Measurements from ENCODE around the gene GSTA2.
"Not testable (repeated sequence)": the region's sequence is repeated elsewhere in the genome, so short reads cannot be mapped to it uniquely, and the experiment has no call there.

The GSTA2 gene

GRCh38 chr6:52759085-52759484, 4.2 kb downstream of the GSTA2 start:
- DNase-seq = no peak

GRCh38 chr6:52757651-52758338, 5.5 kb downstream of the GSTA2 start:
- not testable (repeated sequence) for DNase-seq

- no peak for DNase-seq
Observed at GRCh38 chr6:52754443-52754842, 8.8 kb downstream of the GSTA2 start.

DNA sequence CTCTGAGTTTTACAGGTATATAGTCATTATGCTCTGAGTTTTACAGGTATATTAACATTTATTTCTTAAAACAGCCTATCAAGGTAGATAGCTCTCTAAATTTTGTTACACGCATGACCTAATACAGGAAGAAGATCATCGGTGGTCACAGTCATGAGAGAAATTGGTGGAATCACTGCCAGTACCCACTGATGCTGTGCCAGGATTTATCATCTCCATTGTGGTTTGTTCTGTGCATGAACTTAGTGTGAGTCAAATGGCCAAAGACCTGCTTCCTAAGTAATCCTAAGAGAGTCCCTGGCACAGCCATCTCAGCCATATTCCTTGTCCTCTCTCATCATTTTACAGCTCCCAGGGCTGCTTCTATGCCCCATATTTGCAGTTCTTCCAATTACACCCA, 10.1 kb downstream of the GSTA2 start:
- DNase-seq = not testable (repeated sequence)

DNA sequence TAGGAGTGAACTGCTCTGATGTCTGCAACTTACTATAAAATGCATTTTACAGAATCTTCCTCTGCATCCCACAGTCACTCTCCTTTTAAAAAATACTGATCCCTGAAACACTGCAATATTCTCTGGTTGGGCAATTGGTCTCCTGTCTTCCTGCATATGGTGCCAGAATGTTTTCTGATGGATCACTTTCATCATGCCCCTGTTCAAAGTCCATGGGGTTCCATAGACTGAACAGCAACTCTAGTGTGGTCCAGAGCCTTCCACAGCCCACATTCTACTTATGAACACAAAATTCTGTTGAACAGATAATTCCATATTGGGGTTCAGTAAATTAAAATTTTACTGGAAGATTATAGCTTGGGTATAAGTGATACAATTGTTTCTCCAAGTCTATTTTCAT, 11.0 kb downstream of the GSTA2 start:
- no peak for DNase-seq

DNA sequence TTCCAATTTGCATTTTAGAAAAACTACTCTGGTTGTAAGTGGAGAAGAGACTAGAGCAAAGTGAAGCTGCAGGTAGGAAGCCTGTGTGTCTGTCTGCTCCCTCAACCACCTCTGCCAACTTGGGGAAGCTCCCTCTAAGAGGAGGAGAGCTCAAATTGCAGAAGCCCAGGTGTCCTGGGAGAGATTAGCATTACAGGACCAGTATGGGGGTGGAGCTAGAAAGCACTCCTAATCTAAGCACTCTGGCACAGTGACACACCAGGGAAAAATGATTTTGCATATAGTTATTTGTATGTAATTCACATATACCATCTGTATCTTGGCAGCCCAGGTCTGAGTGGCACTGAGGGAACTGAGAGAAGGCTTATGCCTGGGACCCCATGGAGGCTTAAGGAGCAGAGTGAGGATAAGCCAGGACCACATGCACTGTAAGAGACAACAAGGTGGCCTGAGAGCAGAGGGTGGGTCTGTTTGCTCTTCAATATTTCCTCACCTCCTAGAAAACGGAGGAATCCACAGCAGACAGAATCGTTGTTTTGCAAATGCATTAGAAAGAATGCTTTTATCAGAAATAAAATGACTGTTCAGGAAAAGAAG, 13.6 kb downstream of the GSTA2 start:
- DNase-seq = no peak

DNA sequence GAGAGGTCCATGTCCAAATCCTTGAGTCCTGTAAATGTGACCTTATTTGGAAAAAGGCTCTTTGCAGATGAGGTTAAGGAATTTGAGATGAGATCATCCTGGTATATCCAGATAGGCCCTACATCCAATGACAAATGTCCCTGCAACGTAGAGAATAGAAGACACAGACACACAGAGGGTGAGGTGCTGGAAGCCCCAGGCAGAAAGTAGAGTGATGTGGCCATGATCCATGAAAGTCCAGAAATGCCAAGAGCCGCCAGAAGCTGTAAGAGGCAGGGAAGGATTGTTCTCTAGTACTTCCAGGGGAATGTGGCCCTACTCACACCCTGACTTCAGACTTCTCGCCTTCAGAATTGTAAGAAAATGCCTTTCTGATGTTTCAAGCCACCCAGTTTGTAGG, 16.0 kb downstream of the GSTA2 start:
- DNase-seq = not testable (repeated sequence)

GRCh38 chr6:52746213-52746612, 17.1 kb downstream of the GSTA2 start:
- DNase-seq = no peak

DNA sequence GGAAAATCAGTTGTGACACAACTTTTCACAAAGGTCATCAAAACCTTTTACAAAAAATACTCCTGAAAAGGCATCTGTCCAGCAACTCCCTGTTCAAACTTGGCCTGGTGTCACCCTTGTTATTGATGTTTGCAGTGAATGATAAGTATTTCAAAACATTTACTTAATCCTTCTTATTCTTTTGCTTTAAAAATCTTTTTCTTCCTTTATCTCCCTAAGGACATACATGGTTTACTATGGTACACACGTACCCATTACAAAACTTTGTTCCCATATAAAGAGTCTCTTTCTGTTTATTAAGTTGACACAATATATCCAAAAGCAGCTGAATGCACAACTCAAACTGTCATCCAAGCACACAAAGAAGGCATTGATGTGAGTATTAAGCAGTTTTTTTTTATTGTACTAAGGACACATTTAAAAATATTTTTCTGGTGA, 17.5 kb downstream of the GSTA2 start:
- DNase-seq = no peak

GRCh38 chr6:52741872-52742271, 21.4 kb downstream of the GSTA2 start:
- DNase-seq = no peak

DNA sequence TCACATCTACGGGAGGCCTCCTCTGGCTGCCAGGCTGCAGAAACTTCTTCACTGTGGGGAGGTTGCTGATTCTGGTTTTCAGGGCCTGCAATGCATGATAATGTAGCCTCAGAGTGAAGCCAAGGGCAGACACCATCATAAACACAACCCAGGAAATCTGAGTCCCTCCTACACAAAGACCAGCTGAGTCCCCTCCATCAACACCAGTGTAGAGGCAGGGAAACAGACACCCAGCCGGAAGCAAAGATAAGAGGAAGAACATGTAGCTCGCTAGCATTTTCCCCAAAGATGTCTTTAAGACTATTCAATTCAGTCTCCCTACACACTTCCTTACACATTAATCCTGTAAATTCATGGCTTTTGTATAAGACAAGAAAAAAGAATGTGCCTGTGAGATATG, 23.6 kb downstream of the GSTA2 start:
- DNase-seq = no peak

- DNase-seq = no peak
Observed at GRCh38 chr6:52739134-52739533, 24.1 kb downstream of the GSTA2 start.

DNA sequence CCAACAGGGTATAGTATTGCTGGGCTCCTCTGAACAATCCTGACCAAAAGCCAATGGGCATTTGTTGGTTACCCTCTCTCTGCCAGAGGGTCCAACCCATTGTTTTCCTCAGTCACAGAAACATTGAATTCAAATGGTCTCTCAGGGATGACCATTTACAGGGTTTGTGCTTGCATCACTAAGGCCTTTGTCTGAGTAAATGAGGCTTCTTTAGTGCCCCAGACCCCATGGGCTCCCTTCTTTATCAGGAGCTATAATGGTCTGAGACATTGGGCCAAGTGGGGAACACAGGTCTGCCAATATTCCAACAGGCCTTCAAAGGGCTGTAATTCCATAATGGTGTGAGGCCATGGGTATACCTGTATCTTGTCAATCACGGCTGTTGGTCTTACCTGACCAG, 27.1 kb downstream of the GSTA2 start:
- DNase-seq = no peak

DNA sequence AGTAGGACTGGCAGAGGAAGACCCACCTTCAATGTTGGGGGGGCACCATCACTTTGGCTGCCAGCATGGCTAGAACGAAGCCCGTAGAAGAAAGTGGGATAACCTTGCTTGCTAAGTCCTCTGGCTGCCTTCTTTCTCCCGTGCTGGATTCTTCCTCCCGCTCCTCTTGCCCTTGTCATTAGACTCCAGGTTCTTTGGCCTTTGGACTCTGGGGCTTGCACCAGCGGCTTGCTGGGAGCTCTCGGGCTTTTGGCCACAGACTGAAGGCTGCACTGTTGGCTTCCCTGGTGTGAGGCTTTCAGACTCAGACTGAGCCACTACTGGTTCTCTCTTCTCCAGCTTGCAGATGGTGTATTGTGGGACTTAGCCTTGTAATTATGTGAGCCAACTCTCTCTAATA, 28.2 kb downstream of the GSTA2 start:
- no peak for DNase-seq

- no peak for DNase-seq
Observed at GRCh38 chr6:52734072-52734471, 29.2 kb downstream of the GSTA2 start.

- DNase-seq = no peak
Observed at GRCh38 chr6:52733172-52733571, 30.1 kb downstream of the GSTA2 start.

DNA sequence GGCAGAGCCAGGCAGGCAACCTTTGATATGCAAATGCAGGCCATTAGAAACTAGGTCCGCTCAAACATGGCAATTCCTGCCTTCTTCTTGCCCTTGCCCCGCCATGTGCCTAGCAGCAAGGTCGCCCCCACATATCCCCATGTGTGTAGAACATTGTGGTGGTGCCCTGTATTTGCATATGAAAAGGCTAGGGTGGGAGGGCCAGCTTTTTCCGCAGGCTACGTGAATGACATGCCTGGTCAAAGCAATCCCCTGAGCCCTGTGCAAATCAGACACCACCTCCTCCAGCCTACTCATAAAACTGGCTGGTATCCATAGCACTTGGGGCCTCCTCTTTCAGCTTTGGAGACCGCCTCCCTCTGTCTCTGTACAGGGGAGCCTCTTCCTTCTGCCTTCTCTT, 31.6 kb downstream of the GSTA2 start:
- DNase-seq = no peak

DNA sequence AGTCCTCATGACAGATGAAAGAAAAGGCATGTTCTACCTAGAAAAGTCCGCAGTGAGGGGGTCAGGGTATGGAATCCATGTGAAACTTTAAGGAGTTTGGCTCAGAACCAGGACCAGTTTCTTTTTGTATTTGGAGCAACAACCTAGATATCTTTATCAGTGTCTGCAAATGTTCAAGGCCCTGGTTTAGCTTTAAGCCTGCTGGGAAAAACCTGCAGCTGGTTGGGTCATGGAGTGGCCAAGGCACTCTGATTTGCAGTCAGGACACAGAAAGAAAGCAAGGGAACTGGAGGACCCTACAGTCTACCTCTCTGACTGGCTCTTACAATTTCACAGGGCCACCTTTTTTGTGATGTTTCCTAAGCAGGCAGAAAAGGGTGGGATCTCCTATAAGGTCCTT, 33.7 kb downstream of the GSTA2 start:
- DNase-seq = no peak

DNA sequence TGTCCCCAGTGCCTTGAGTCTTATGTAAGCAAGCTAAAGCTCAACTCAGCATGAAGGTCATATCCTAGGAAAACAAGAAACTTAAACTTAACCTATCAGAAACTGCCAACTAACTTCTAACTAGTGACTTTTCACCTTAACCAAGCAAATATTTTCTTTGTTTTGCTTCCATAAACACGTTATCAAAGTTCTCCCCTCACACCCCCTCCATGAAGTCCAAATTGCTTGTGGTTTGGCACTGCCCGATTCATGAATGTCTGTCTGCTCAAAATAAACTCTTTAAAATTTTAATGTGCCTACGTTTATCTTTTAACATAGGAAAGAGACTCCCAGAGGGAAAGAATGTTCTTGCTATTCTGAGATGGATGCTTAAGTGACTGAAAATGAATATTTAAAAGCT, 34.9 kb downstream of the GSTA2 start:
- DNase-seq = no peak

DNA sequence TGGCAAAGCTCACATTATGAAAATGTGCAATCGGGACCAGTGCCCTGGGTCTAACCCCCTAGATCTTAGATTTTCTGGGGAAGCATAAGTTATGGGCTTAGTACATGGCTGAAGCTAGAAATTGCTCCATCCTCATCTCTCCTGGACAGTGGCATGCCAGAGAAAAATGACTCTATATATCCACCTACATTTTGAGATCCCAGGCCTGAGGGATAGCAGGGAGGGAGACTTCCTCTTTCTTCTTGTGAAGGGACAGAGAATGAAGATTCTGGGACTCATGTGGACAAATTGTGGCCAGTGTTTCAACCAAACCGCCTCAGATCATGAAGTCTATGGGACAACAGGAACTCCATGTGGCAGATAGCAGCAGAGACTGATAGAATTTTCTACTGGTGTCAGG, 35.4 kb downstream of the GSTA2 start:
- no peak for DNase-seq

DNA sequence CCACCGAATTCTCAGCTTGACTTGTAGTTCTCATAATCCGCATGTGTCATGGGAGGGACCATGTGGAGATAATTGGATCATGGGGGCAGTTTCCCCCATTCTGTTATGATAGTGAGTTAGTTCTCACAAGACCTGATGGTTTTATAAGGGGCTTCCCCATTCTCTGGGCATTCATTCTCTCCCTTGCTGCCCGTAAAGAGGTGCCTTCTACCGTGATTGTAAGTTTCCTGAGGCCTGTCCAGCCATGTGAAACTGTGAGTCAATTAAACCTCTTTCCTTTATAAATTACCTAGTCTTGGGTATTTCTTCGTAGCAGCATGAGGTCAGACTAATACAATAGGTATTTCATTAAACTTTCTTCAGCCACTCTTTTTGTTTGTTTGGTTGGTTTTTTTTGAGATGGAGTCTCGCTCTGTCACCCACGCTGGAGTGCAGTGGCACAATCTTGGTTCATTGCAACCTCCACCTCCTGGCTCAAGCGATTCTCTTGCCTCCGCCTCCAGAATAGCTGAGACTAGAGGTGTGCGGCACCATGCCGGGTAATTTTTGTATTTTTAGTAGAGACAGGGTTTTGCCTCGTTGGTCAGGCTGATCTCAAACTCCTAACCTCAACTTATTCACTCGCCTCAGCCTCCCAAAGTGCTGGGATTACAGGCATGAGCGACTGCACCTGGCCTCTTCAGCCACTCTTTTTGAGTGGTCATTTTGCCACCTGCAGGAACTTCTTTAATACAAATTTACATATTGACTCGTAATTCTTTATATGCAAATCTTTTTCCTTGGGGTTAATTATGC, 36.3 kb downstream of the GSTA2 start:
- DNase-seq = no peak

GRCh38 chr6:52726193-52726542, 37.1 kb downstream of the GSTA2 start:
- DNase-seq = no peak

GRCh38 chr6:52725535-52726192, 37.6 kb downstream of the GSTA2 start:
- DNase-seq = no peak

- DNase-seq = no peak
Observed at GRCh38 chr6:52725143-52725534, 38.1 kb downstream of the GSTA2 start.
